GM12878 (cell line): ENCODE data around the gene MSANTD4.

Experiments
- CREB1 ChIP-seq: IDR thresholded peaks from 2 replicates; pipeline ENCODE4 v1.6.1; 2012; ENCODE audit warnings: low read depth, mild to moderate bottlenecking, inconsistent platforms
- KDM1A ChIP-seq: fragments of 200-600 bp; sonication (generic); IDR thresholded peaks from 2 replicates; pipeline ENCODE4 v1.6.1; 2016; ENCODE audit warnings: borderline replicate concordance
- NFIC ChIP-seq: IDR thresholded peaks from 2 replicates; pipeline ENCODE4 v1.6.1; 2012; ENCODE audit warnings: low read depth, mild to moderate bottlenecking, inconsistent platforms, low read length, moderate library complexity
- RFX5 ChIP-seq: IDR thresholded peaks from 2 replicates; pipeline ENCODE4 v1.6.1; 2011; ENCODE audit warnings: low read depth, low read length, improper control_type of control experiment
- YY1 ChIP-seq: IDR thresholded peaks from 2 replicates; pipeline ENCODE4 v1.6.1; 2011; ENCODE audit warnings: low read depth, mild to moderate bottlenecking, low read length
- ZBED1 ChIP-seq: IDR thresholded peaks from 2 replicates; pipeline ENCODE4 v1.6.1; 2016; ENCODE audit warnings: borderline replicate concordance
- TF ChIP-seq, protein P1 (sequence below): fragments of 450-650 bp; IDR thresholded peaks from 2 replicates; pipeline ENCODE4 v1.6.1; 2016; ENCODE audit warnings: mild to moderate bottlenecking
- TF ChIP-seq, protein P2 (sequence below), 3 experiments: IDR thresholded peaks in 2 of 3; conservative IDR thresholded peaks in 1 of 3; 2 replicates each; pipeline ENCODE4 v1.5.1; 2011; ENCODE audit warnings: low read depth in 3 of 3, low read length in 3 of 3, mild to moderate bottlenecking in 3 of 3, control low read depth in 2 of 3, moderate library complexity in 2 of 3, inconsistent platforms in 1 of 3, mixed read lengths in 1 of 3; ENCODE audit not compliant: control insufficient read depth in 2 of 3, insufficient read depth in 1 of 3; ENCODE audit errors: extremely low read depth in 1 of 3

DNA sequence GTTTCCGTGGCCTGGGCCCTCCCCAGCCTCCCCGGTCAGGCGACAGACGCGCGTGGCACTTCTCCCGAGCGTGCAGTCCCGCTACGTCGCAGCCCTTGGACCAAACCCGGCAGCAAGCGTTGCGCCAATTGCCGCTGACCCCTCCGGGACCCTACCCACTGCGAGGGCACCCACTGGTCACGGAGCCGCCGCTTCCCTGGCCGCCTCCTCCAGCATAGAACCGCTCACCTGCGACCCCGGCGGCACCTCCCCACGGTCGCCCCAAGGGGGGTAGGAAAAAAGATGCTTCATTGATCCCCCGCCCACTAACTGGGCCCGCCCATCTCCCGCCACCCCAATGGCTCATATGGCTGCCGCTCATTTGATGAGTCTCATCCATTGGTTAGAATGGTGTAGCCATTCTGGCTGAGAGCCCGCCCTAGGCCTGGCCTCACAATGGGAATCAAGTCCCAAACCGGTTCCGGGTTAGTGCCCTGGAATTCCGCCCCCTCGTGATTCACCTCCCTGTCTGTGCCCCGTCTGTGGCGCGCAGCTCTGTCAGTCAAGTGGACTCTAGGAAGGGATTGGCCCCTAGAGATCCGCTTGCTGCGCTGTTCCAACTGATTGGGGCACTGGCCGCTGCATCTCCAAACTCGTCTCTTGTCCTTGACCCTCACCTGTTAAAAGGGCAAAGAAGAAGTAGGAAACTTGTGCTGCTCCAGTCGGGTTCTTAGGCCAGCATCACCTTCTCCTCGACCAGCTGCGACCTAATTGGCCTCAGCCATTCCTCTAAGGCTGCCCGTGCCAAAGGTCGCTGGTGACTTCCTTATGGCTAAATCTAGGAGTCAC is at the start of gene MSANTD4:
- TF ChIP-seq ZBED1 = no peak
- TF ChIP-seq, protein P1, sequence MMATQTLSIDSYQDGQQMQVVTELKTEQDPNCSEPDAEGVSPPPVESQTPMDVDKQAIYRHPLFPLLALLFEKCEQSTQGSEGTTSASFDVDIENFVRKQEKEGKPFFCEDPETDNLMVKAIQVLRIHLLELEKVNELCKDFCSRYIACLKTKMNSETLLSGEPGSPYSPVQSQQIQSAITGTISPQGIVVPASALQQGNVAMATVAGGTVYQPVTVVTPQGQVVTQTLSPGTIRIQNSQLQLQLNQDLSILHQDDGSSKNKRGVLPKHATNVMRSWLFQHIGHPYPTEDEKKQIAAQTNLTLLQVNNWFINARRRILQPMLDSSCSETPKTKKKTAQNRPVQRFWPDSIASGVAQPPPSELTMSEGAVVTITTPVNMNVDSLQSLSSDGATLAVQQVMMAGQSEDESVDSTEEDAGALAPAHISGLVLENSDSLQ = peak; percentile 100
- TF ChIP-seq YY1 = peak; percentile 54; the same call in 1 of the 2 replicates
- TF ChIP-seq CREB1 = peak; percentile 92
- TF ChIP-seq, protein P2, sequence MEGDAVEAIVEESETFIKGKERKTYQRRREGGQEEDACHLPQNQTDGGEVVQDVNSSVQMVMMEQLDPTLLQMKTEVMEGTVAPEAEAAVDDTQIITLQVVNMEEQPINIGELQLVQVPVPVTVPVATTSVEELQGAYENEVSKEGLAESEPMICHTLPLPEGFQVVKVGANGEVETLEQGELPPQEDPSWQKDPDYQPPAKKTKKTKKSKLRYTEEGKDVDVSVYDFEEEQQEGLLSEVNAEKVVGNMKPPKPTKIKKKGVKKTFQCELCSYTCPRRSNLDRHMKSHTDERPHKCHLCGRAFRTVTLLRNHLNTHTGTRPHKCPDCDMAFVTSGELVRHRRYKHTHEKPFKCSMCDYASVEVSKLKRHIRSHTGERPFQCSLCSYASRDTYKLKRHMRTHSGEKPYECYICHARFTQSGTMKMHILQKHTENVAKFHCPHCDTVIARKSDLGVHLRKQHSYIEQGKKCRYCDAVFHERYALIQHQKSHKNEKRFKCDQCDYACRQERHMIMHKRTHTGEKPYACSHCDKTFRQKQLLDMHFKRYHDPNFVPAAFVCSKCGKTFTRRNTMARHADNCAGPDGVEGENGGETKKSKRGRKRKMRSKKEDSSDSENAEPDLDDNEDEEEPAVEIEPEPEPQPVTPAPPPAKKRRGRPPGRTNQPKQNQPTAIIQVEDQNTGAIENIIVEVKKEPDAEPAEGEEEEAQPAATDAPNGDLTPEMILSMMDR (IDR thresholded peaks at IDR 0.05 in 2 of 3, conservative IDR thresholded peaks at IDR 0.05 in 1 of 3; ENCODE audit: control insufficient read depth in 2 of 3, extremely low read depth in 1 of 3, insufficient read depth in 1 of 3, low read depth in 3 of 3, low read length in 3 of 3) = no peak
- TF ChIP-seq RFX5 = no peak
- TF ChIP-seq NFIC = no peak
- TF ChIP-seq KDM1A = no peak
